HFF-Myc (cell line): ENCODE data around the gene GPR132.

Experiments
- DNase-seq: peaks from one replicate; pipeline ENCODE4 v3.0.0-alpha.2; 2011; ENCODE audit warnings: low read depth; ENCODE audit errors: extremely low read depth
- H3K4me3 ChIP-seq: replicated peaks from 2 replicates; pipeline ENCODE4 v1.5.1; 2011; ENCODE audit warnings: low read depth, mild to moderate bottlenecking, control low read depth, low read length
- CTCF ChIP-seq: IDR thresholded peaks from 2 replicates; pipeline ENCODE4 v1.5.1; 2012; ENCODE audit warnings: mild to moderate bottlenecking, low read depth, low read length, control low read depth; ENCODE audit errors: missing control alignments

GPR132 gene

GRCh38 chr14:105060751-105061427, 4.3 kb downstream of the GPR132 start:
- H3K4me3 ChIP-seq = no peak overlapping the region
- no peak for DNase-seq
- TF ChIP-seq CTCF = no peak

GRCh38 chr14:105059925-105060565, 5.2 kb downstream of the GPR132 start:
- no peak for DNase-seq
- no peak for TF ChIP-seq CTCF

GRCh38 chr14:105059035-105059924, 6.0 kb downstream of the GPR132 start:
- no peak for TF ChIP-seq CTCF
- H3K4me3 ChIP-seq = no peak overlapping the region
- DNase-seq = no peak

More at GRCh38 chr14:105059925-105060565, 5.2 kb downstream of the GPR132 start:
- no peak overlapping the region for H3K4me3 ChIP-seq

GRCh38 chr14:105058521-105059034, 6.7 kb downstream of the GPR132 start:
- TF ChIP-seq CTCF = no peak
- H3K4me3 ChIP-seq = no peak overlapping the region
- no peak for DNase-seq

GRCh38 chr14:105056303-105056831, 8.9 kb downstream of the GPR132 start:
- no peak for DNase-seq
- H3K4me3 ChIP-seq = no peak overlapping the region
- TF ChIP-seq CTCF = no peak

GRCh38 chr14:105055736-105056302, 9.4 kb downstream of the GPR132 start:
- TF ChIP-seq CTCF = no peak
- DNase-seq = no peak
- no peak overlapping the region for H3K4me3 ChIP-seq
